ENCODE data around the gene EIF4E3. TPM values are rescaled to one million over a fixed set of nuclear protein-coding genes. Genes with fewer than 3 reads are reported as not detected.

The EIF4E3 gene
- total and polyA plus RNA-seq, 2 donors (not counting 1 experiment from before 2014, with no cell fraction given): 1.00 to 5.0 TPM

DNA sequence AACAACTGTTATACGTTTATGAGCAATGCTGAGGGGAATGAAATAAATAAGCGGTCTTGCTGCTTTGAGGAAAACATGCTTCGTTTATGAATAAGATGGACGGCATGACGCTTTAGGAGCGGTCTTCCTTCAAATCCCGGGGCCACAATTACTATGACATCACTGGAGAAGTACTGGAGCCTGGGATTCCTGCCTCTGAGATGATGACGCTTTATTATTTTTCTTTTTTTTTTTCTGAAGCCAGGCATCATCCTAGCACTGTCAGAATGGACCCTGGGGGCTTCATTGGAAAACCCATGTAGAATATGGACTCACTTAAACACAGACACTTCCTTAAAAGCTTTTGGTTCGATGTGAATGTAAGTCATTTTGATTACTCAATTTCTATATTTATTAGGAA lies 89.2 kb downstream of the EIF4E3 start:
- intact Hi-C loops (cut with micrococcal nuclease): no loop called here
- Histone ChIP-seq H3K27me3 (replicated peaks in 1 of 4; ENCODE audit: control extremely low read depth in 1 of 4, control insufficient read depth in 3 of 4, insufficient read depth in 4 of 4, low read length in 3 of 4) (peaks cover 0 to 3% (median 0%) of the 10 kb centered on the region in 4 experiments), H3K9me3 (ENCODE audit: control extremely low read depth in 1 of 3, control insufficient read depth in 2 of 3, insufficient read depth in 1 of 3, low read length in 2 of 3) (no peaks in the 10 kb centered on the region), H3K36me3 (replicated peaks in 1 of 2; ENCODE audit: control extremely low read depth in 1 of 2, control insufficient read depth in 1 of 2, extremely low read depth in 1 of 2, insufficient read depth in 2 of 2, low read length in 1 of 2) (no peaks in the 10 kb centered on the region), H3K27ac (ENCODE audit: low read length in 2 of 2) (no peak overlapping the region), H3K4me2 (replicated peaks; ENCODE audit: low read depth, low read length, poor library complexity, severe bottlenecking) (no peak overlapping the region), H3K4me3 (ENCODE audit: control extremely low read depth in 1 of 5, extremely low read depth in 1 of 5, insufficient read depth in 1 of 5, low read depth in 2 of 5, low read length in 4 of 5) (no peak overlapping the region), H3K9ac (ENCODE audit: low read length) (no peak overlapping the region), H3K4me1 (ENCODE audit: control insufficient read depth in 2 of 2, insufficient read depth in 2 of 2, low read length in 2 of 2) (no peaks in the 10 kb centered on the region), H2AFZ (ENCODE audit: insufficient read depth, low read depth, low read length, poor library complexity, severe bottlenecking) (no peak overlapping the region), H3K79me2 (ENCODE audit: control insufficient read depth, insufficient read depth, low read length) (no peaks in the 10 kb centered on the region), H4K20me1 (ENCODE audit: control insufficient read depth, insufficient read depth, low read length, poor library complexity, severe bottlenecking) (no peaks in the 10 kb centered on the region)
- WGBS (ENCODE audit: insufficient coverage): 91% methylated on average over 5 of the region's 9 CpGs
- Mint-ChIP-seq H3K4me3 (no peak overlapping the region), H3K9me3 (ENCODE audit: insufficient read depth) (no peaks in the 10 kb centered on the region), H3K27me3 (peaks cover 5% of the 10 kb centered on the region), H3K27ac (no peak overlapping the region), H3K4me1 (no peaks in the 10 kb centered on the region)
- DNase-seq: no peak
- POLR2A ChIA-PET: no interaction called here
- CTCF ChIA-PET: no interaction called here
- ATAC-seq (ENCODE audit: low read depth): no peak
- TF ChIP-seq EZH2 (IDR thresholded peaks at IDR 0.05; ENCODE audit: borderline replicate concordance, insufficient read depth, low read depth, low read length, poor library complexity, severe bottlenecking): no peak
- TF ChIP-seq CTCF (IDR thresholded peaks at IDR 0.05): no peak

DNA sequence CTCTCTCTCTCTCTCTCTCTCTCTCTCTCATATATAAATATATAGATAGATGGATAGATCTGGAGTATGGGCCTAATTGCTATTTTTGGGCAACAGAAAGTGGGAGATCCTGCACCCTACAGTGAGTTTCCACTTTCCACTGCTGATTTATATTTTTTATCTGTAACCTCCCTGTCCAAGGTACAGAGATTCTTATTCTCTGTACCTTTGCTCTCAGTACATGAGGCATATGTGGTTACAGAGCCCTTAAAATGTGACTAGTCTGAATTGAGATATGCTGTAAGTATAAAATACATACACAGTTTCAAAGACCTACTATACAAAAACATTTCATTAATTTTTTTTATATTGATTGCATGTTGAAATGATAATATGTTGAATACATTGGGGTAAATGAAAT lies 90.5 kb downstream of the EIF4E3 start:
- no peak for DNase-seq
- H3K4me1 ChIP-seq (ENCODE audit: control insufficient read depth in 2 of 2, insufficient read depth in 2 of 2, low read length in 2 of 2): peaks cover 5 to 6% of the 10 kb centered on the region in 2 donors
- TF ChIP-seq EZH2 (IDR thresholded peaks at IDR 0.05; ENCODE audit: borderline replicate concordance, insufficient read depth, low read depth, low read length, poor library complexity, severe bottlenecking) (no peak), CTCF (IDR thresholded peaks at IDR 0.05) (no peak)
- peaks cover 5% of the 10 kb centered on the region for H3K4me1 Mint-ChIP-seq
- H3K4me3 ChIP-seq (ENCODE audit: control extremely low read depth in 1 of 5, extremely low read depth in 1 of 5, insufficient read depth in 1 of 5, low read depth in 2 of 5, low read length in 4 of 5): no peak overlapping the region
- no peak overlapping the region for H3K27ac Mint-ChIP-seq
- no peak overlapping the region for H3K9ac ChIP-seq (ENCODE audit: low read length)
- H4K20me1 ChIP-seq (ENCODE audit: control insufficient read depth, insufficient read depth, low read length, poor library complexity, severe bottlenecking): no peaks in the 10 kb centered on the region
- peaks cover 0 to 3% (median 0%) of the 10 kb centered on the region in 4 experiments for H3K27me3 ChIP-seq (replicated peaks in 1 of 4; ENCODE audit: control extremely low read depth in 1 of 4, control insufficient read depth in 3 of 4, insufficient read depth in 4 of 4, low read length in 3 of 4)
- no peaks in the 10 kb centered on the region for H3K79me2 ChIP-seq (ENCODE audit: control insufficient read depth, insufficient read depth, low read length)
- ChIA-PET CTCF (no interaction called here), POLR2A (no interaction called here)
- H3K4me3 Mint-ChIP-seq: no peak overlapping the region
- H3K27ac ChIP-seq (ENCODE audit: low read length in 2 of 2): no peak overlapping the region
- H3K27me3 Mint-ChIP-seq: no peaks in the 10 kb centered on the region
- no peaks in the 10 kb centered on the region for H3K9me3 Mint-ChIP-seq (ENCODE audit: insufficient read depth)
- ATAC-seq (ENCODE audit: low read depth): no peak
- no peaks in the 10 kb centered on the region for H3K9me3 ChIP-seq (ENCODE audit: control extremely low read depth in 1 of 3, control insufficient read depth in 2 of 3, insufficient read depth in 1 of 3, low read length in 2 of 3)
- H3K4me2 ChIP-seq (replicated peaks; ENCODE audit: low read depth, low read length, poor library complexity, severe bottlenecking): no peak overlapping the region
- intact Hi-C loops (cut with micrococcal nuclease): no loop called here
- H3K36me3 ChIP-seq (replicated peaks in 1 of 2; ENCODE audit: control extremely low read depth in 1 of 2, control insufficient read depth in 1 of 2, extremely low read depth in 1 of 2, insufficient read depth in 2 of 2, low read length in 1 of 2): no peaks in the 10 kb centered on the region
- H2AFZ ChIP-seq (ENCODE audit: insufficient read depth, low read depth, low read length, poor library complexity, severe bottlenecking): no peak overlapping the region

All from B cell (primary cell).